Measurements from ENCODE around the gene CITED1.

CITED1 gene

GRCh38 chrX:72269671-72270251 lies 36.0 kb downstream of the CITED1 start:
- DNase-seq, result no peak

- DNase-seq, result no peak
These were observed 36.9 kb downstream of the CITED1 start for GRCh38 chrX:72268597-72269365.

- DNase-seq, result no peak
These were observed 40.5 kb downstream of the CITED1 start for GRCh38 chrX:72265263-72265662.

GRCh38 chrX:72262077-72262476 lies 43.6 kb downstream of the CITED1 start:
- DNase-seq, result peak; percentile 15

- no peak for DNase-seq
These were observed 45.3 kb downstream of the CITED1 start for GRCh38 chrX:72260448-72260847.

- no peak for DNase-seq
These were observed 47.5 kb downstream of the CITED1 start for GRCh38 chrX:72258174-72258573.

GRCh38 chrX:72255864-72256263 lies 49.9 kb downstream of the CITED1 start:
- DNase-seq, result no peak

- DNase-seq, result peak; percentile 26
These were observed 50.3 kb downstream of the CITED1 start for GRCh38 chrX:72255445-72255844.

- no peak for DNase-seq
These were observed 50.9 kb downstream of the CITED1 start for GRCh38 chrX:72254816-72255215.

- DNase-seq, result no peak
These were observed 52.0 kb downstream of the CITED1 start for GRCh38 chrX:72253686-72254085.
